Suprapubic skin (tissue), 4 donors: ENCODE measurements around the gene BMP2.

Source experiments
- POLR2A ChIP-seq, 2 donors: fragments of 450-650 bp; IDR thresholded peaks; one replicate each; pipeline ENCODE4 v1.6.1; 2017; ENCODE audit warnings: antibody characterized with exemption in 2 of 2, mild to moderate bottlenecking in 2 of 2, moderate library complexity in 2 of 2
- POLR2AphosphoS5 ChIP-seq, 3 donors: sonication (generic); formaldehyde crosslinking; IDR thresholded peaks; one replicate each; pipeline ENCODE4 v1.6.1; 2017; ENCODE audit warnings: antibody characterized with exemption in 3 of 3
- TF ChIP-seq, protein P1 (sequence below), 2 donors: fragments of 200-600 bp in 1 of 2; fragments of 450-650 bp in 1 of 2; sonication (generic) in 1 of 2; IDR thresholded peaks; one replicate each; pipeline ENCODE4 v1.5.1; 2016 to 2019; ENCODE audit warnings: antibody characterized with exemption in 2 of 2, mild to moderate bottlenecking in 1 of 2, moderate library complexity in 1 of 2

DNA sequence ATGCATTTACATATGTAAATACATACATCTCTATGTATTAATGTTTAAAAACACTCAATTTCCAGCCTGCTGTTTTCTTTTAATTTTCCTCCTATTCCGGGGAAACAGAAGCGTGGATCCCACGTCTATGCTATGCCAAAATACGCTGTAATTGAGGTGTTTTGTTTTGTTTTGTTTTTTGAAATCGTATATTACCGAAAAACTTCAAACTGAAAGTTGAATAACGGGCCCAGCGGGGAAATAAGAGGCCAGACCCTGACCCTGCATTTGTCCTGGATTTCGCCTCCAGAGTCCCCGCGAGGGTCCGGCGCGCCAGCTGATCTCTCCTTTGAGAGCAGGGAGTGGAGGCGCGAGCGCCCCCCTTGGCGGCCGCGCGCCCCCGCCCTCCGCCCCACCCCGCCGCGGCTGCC, 355 bp upstream of the BMP2 start:
- TF ChIP-seq, protein P1, sequence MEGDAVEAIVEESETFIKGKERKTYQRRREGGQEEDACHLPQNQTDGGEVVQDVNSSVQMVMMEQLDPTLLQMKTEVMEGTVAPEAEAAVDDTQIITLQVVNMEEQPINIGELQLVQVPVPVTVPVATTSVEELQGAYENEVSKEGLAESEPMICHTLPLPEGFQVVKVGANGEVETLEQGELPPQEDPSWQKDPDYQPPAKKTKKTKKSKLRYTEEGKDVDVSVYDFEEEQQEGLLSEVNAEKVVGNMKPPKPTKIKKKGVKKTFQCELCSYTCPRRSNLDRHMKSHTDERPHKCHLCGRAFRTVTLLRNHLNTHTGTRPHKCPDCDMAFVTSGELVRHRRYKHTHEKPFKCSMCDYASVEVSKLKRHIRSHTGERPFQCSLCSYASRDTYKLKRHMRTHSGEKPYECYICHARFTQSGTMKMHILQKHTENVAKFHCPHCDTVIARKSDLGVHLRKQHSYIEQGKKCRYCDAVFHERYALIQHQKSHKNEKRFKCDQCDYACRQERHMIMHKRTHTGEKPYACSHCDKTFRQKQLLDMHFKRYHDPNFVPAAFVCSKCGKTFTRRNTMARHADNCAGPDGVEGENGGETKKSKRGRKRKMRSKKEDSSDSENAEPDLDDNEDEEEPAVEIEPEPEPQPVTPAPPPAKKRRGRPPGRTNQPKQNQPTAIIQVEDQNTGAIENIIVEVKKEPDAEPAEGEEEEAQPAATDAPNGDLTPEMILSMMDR (IDR thresholded peaks at IDR 0.05), result no peak
- TF ChIP-seq POLR2AphosphoS5 (IDR thresholded peaks at IDR 0.05) (no peak), POLR2A (IDR thresholded peaks at IDR 0.05) (no peak)
